HG02759 (cell line): ENCODE results near the gene KRTAP4-2.
"Not testable (repeated sequence)": the region's sequence is repeated elsewhere in the genome, so short reads cannot be mapped to it uniquely, and the experiment has no call there.

ENCODE experiments used
- ATAC-seq: cut with Tn5 transposase; IDR thresholded peaks from one replicate; pipeline ENCODE4 v1.9.1; 2021; ENCODE audit warnings: mild to moderate bottlenecking, moderate library complexity; ENCODE audit not compliant: unreplicated experiment

Gene KRTAP4-2

DNA sequence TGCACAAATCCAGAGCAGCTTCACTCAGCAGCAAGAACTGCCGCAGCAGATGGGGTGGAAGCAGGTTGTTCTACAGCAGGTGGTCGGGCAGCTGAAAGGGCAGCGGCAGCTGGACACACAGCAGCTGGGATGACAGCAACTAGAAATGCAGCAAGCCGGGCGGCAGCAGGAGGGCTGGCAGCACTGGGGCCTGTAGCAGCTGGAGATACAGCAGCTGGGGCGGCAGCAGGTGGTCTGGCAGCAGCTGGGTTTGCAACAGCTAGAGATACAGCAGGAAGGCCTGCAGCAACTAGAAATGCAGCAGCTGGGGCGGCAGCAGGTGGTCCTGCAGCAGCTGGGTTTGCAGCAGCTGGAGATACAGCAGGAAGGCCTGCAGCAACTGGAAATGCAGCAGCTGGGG, 10.5 kb downstream of the KRTAP4-2 start:
- no peak for ATAC-seq

GRCh38 chr17:41163828-41164227, 14.2 kb downstream of the KRTAP4-2 start:
- ATAC-seq = no peak

DNA sequence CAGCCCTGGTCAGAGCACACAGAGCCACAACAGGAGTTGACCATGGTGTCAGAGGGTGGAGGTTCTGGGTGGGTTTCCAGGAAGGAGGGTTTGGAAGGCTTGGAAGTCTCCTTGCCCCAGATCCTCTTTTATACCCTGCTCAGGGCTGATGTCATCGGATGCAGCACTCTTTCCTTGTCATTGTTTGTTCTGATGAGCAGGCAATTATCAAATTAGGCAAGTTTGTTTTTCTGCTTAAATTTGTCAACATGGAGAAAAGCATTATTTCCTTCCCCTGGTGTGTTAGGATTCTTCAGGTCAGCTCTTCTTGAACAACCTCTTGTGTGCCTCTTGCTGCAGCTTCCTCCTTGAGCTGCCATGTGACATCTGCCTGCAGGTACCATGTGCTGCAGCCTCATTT, 17.4 kb downstream of the KRTAP4-2 start, which contains the start of gene KRTAP4-4:
TSS of gene KRTAP4-4 (minus strand) at position 101 of the 400 bp plus-strand sequence. CDS start at position 44, 57 bp downstream.
- no peak for ATAC-seq

DNA sequence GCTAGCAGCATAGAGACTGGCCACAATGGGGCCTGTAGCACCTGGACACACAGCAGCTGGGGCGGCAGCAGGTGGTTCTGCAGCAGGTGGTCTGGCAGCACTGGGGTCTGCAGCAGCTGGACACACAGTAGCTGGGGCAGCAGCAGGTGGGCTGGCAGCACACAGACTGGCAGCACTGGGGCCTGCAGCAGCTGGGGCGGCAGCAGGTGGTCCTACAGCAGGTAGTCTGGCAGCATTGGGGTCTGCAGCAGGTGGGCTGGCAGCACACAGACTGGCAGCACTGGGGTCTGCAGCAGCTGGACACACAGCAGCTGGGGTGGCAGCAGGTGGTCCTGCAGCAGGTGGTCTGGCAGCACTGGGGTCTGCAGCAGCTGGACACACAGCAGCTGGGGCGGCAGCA, 17.8 kb downstream of the KRTAP4-2 start:
- not testable (repeated sequence) for ATAC-seq

- no peak for ATAC-seq
Observed at GRCh38 chr17:41153856-41154255, 24.2 kb downstream of the KRTAP4-2 start.

DNA sequence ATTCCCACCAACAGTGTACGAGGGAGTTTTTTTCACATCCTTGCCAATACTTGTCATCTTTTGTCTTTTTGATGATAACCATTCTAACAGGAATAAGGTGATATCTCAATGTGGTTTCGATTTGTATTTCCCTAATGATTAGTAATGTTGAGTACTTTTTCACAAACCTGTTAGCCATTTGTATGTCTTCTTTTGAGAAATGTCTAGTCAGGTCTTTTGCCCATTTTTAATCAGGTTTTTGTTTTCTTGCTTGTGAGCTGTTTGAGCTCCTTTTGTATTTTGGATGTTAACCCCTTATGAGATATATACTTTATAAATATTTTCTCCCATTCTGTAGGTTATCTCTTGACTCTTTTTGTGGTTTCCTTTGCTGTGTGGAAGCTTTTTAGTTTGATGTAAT, 26.5 kb downstream of the KRTAP4-2 start:
- ATAC-seq = no peak

- no peak for ATAC-seq
Observed at GRCh38 chr17:41150026-41150425, 28.0 kb downstream of the KRTAP4-2 start.

GRCh38 chr17:41149652-41149985, 28.4 kb downstream of the KRTAP4-2 start, which contains the start of gene KRTAP4-5:
KRTAP4-5 (minus strand) TSS chr17:41149825; CDS start chr17:41149767, 58 bp downstream.
- no peak for ATAC-seq

DNA sequence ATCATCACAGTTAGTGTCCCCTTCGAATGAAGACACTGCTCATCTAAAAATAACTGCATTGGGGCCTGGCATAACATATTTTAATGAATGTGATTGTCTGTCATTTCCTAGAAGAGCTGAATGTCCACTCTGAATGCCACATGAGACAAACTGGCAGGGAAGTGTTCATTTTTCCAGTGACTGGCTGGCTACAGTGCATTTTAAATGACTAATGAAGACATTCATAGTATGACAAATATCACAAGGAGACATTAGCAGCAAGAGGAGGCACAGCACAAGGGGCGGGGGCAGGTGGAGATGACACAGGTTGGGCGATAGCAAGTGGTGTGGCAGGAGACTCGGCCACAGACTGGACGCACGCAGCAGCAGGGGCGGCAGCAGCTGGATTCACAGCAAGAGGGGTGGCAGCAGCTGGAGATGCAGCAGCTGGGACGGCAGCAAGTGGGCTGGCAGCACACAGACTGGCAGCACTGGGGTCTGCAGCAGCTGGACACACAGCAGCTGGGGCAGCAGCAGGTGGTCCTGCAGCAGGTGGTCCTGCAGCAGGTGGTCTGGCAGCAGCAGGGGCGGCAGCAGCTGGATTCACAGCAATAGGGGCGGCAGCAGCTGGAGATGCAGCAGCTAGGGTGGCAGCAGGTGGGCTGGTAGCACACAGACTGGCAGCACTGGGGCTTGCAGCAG, 28.9 kb downstream of the KRTAP4-2 start:
- not testable (repeated sequence) for ATAC-seq

GRCh38 chr17:41147531-41148204, 30.4 kb downstream of the KRTAP4-2 start:
- no peak for ATAC-seq

DNA sequence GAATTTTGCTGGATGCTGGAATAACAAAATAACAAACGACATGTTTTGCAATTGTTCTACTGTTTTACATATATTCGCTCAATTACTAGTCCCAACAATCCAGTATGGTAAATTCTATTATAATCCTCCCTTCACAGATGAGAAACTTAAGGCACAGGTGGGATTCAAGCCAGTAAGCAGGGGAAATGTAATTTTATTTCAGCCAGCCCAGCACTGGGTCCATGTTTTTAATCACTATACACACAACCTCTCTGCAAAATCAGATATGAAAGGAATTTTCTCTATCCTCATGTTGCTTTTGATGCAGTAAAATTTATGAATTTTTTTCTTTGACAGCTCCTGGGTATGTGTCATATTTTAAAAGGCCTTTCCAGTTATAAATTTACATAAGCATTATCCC, 32.8 kb downstream of the KRTAP4-2 start:
- no peak for ATAC-seq

DNA sequence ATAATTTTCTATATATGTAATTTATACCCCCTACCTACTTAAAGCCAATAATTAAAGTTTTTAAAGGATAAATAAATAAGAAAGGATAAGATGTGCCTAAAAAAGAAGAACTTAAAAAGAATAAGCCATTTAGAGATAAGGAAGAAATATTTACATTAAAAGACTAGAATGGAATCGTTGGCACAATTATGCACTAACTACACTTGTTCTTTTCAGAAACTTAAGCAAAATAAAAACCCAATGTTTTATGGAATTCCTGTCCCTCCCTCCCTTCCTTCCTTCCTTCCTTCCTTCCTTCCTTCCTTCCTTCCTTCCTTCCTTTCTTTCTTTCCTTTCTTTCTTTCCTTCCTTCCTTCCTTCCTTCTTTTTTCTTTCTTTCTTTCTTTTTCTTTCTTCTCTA, 33.2 kb downstream of the KRTAP4-2 start:
- ATAC-seq = no peak

DNA sequence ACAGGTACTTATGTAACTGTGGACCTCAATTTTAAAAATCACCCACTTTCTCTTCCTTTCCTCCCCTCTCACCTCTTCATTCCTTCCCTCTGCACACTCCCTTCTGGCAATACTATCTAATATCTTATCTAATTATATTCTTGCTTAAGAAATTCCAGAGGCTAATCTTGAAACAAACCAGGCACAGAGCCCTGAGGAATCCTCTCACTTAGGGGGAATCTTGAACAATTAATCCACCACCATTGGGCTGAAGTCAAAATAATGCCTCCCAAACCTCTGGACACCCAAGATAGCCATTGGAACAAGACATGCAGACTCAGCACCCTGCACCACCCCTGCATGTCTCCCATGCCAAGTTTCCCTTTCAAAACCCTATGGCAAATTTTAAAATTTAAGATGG, 36.7 kb downstream of the KRTAP4-2 start:
- ATAC-seq = no peak

- ATAC-seq = no peak
Observed at GRCh38 chr17:41140360-41141131, 37.5 kb downstream of the KRTAP4-2 start, which contains the start of gene KRTAP4-6. KRTAP4-6 (minus strand) TSS chr17:41140544; CDS start chr17:41140487, 57 bp downstream.

- ATAC-seq = not testable (repeated sequence)
Observed at GRCh38 chr17:41139865-41140264, 38.2 kb downstream of the KRTAP4-2 start.

GRCh38 chr17:41133880-41134735, 43.9 kb downstream of the KRTAP4-2 start:
- no peak for ATAC-seq

DNA sequence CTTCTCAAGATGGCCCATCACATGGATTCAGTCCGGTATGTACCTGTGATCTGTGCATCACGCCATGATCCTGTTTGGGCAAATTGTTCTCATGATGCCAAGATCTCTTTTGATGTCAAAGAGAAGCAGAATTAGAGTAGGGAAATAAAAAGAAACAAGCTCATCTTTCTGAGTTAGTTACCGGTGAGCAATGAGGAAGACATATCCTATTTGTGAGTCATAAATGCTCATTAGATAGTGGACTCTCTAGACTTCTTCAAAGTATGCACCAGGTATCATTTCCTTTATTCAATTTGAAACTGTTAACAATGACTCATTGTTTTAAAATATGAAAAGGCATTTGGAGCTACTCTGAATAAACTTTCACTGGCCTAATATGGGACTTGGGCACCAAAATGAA, 46.0 kb downstream of the KRTAP4-2 start:
- ATAC-seq = no peak
